Endothelial cell of umbilical vein (primary cell): ENCODE measurements around the gene TOPAZ1. TPM values are rescaled to one million over a fixed set of nuclear protein-coding genes. Genes with fewer than 3 reads are reported as not detected.

Source experiments
- BruUV-seq: library from RNA; stranded (reverse); fragments of 400-500 nt; replicated peaks from 2 replicates; lab custom pipeline; 2021; lab: Mats Ljungman, UMichigan
- CTCF ChIA-PET: fragments of 300-600, 350-600 bp; sonication (Branson Sonifier 250); formaldehyde crosslinking; loops from one replicate; lab custom pipeline; 2021; ENCODE audit warnings: antibody characterized with exemption, inconsistent platforms; lab: Charles Lee
- POLR2A ChIA-PET: fragments of 300-600, 350-600 bp; sonication (Branson Sonifier 250); formaldehyde crosslinking; loops from one replicate; lab custom pipeline; 2021; ENCODE audit warnings: antibody characterized with exemption, inconsistent platforms; lab: Charles Lee
- DNase-seq: peaks from one replicate; pipeline ENCODE4 v3.0.0-alpha.2; 2011; ENCODE audit warnings: low read depth, low spot score
- FAIRE-seq: peaks from 2 replicates; lab custom pipeline; 2011; peaks lifted over from hg19 to GRCh38; lab: Jason Lieb, UNC
- H2AFZ ChIP-seq: 2 replicates; pipeline ENCODE4 v1.6.0; 2012; ENCODE audit warnings: low read depth, low read length, control low read depth, inconsistent platforms
- H3K27ac ChIP-seq: 2 replicates; pipeline ENCODE4 v1.5.1; 2011; ENCODE audit warnings: low read depth, mild to moderate bottlenecking, control low read depth, low read length, moderate library complexity; ENCODE audit not compliant: insufficient read depth
- H3K27me3 ChIP-seq, 2 experiments: 2 replicates each; pipeline versions ENCODE4 v1.6.0 to v1.6.1; 2011; ENCODE audit warnings: low read length in 2 of 2, mixed read lengths in 1 of 2; ENCODE audit not compliant: control insufficient read depth in 2 of 2, insufficient read depth in 2 of 2
- H3K36me3 ChIP-seq, 2 experiments: 2 replicates in 1 of 2; 3 replicates in 1 of 2; pipeline ENCODE4 v1.5.1; 2011; ENCODE audit warnings: low read length in 2 of 2, mild to moderate bottlenecking in 1 of 2, moderate library complexity in 1 of 2; ENCODE audit not compliant: control insufficient read depth in 2 of 2, insufficient read depth in 2 of 2; ENCODE audit errors: extremely low read depth in 1 of 2
- H3K4me1 ChIP-seq: 3 replicates; pipeline ENCODE4 v1.5.1; 2011; ENCODE audit warnings: mild to moderate bottlenecking, low read length; ENCODE audit not compliant: control insufficient read depth, insufficient read depth; ENCODE audit errors: extremely low read depth
- H3K4me2 ChIP-seq: 2 replicates; pipeline ENCODE4 v1.6.1; 2011; ENCODE audit warnings: low read length, control low read depth, mixed read lengths; ENCODE audit not compliant: insufficient read depth
- H3K4me3 ChIP-seq, 3 experiments: fragments of 200-600 bp in 1 of 3; sonication (generic), shearing (Covaris generic) in 1 of 3; replicated peaks in 1 of 3; 2 replicates each; pipeline ENCODE4 v1.5.1; 2011 to 2016; ENCODE audit warnings: control low read depth in 3 of 3, low read length in 3 of 3, mild to moderate bottlenecking in 2 of 3, inconsistent platforms in 1 of 3, low read depth in 1 of 3, moderate library complexity in 1 of 3; ENCODE audit not compliant: insufficient read depth in 1 of 3
- H3K79me2 ChIP-seq: 2 replicates; pipeline ENCODE4 v1.6.0; 2012; ENCODE audit warnings: low read length, inconsistent platforms; ENCODE audit not compliant: control insufficient read depth, insufficient read depth
- H3K9ac ChIP-seq: replicated peaks from 2 replicates; pipeline ENCODE3; 2011; ENCODE audit warnings: low read length, control low read depth; ENCODE audit not compliant: insufficient read depth; ENCODE audit errors: extremely low read depth
- H3K9me1 ChIP-seq: replicated peaks from 3 replicates; pipeline ENCODE4 v1.6.0; 2011; ENCODE audit warnings: mild to moderate bottlenecking, low read length; ENCODE audit not compliant: control insufficient read depth, insufficient read depth; ENCODE audit errors: extremely low read depth
- H3K9me3 ChIP-seq: replicated peaks from 2 replicates; pipeline ENCODE4 v1.5.1; 2012; ENCODE audit warnings: low read length, inconsistent platforms; ENCODE audit not compliant: control insufficient read depth, insufficient read depth
- H4K20me1 ChIP-seq: replicated peaks from 2 replicates; pipeline ENCODE3; 2011; ENCODE audit warnings: mild to moderate bottlenecking, low read length; ENCODE audit not compliant: control insufficient read depth, insufficient read depth; ENCODE audit errors: extremely low read depth
- EZH2 ChIP-seq: IDR thresholded peaks from 2 replicates; pipeline ENCODE4 v1.6.1; 2012; ENCODE audit warnings: borderline replicate concordance, low read depth, mild to moderate bottlenecking, moderate library complexity, low read length, inconsistent platforms; ENCODE audit not compliant: severe bottlenecking
- FOS ChIP-seq: IDR thresholded peaks from 2 replicates; pipeline ENCODE4 v1.6.1; 2011; ENCODE audit warnings: mild to moderate bottlenecking, low read length, moderate library complexity, borderline replicate concordance; ENCODE audit not compliant: insufficient read depth
- GATA2 ChIP-seq: IDR thresholded peaks from 2 replicates; pipeline ENCODE4 v1.7.0; 2011; ENCODE audit warnings: low read depth, mild to moderate bottlenecking, moderate library complexity, mixed read lengths, low read length; ENCODE audit not compliant: insufficient read length, insufficient read depth
- JUN ChIP-seq: IDR thresholded peaks from 2 replicates; pipeline ENCODE4 v1.6.1; 2011; ENCODE audit warnings: borderline replicate concordance, low read depth; ENCODE audit not compliant: insufficient read length, insufficient read depth
- MAX ChIP-seq: IDR thresholded peaks from 2 replicates; pipeline ENCODE4 v1.6.1; 2011; ENCODE audit not compliant: insufficient read depth, insufficient read length
- MYC ChIP-seq: IDR thresholded peaks from one replicate; pipeline ENCODE4 v1.6.1; 2011; ENCODE audit warnings: mild to moderate bottlenecking, low read depth, low read length
- POLR2A ChIP-seq: IDR thresholded peaks from 2 replicates; pipeline ENCODE4 v1.6.1; 2012; ENCODE audit warnings: low read depth, mild to moderate bottlenecking, control low read depth, low read length
- POLR2AphosphoS5 ChIP-seq: IDR thresholded peaks from 2 replicates; pipeline ENCODE4 v1.6.1; 2012; ENCODE audit warnings: low read depth, mild to moderate bottlenecking, control low read depth, low read length, moderate library complexity; ENCODE audit not compliant: insufficient read depth
- dilution Hi-C: fragments of 300-500 bp; cut with MboI; formaldehyde crosslinking; loops from one replicate; pipeline ENCODE4 v1.15.0; 2019; ENCODE audit warnings: low sequenced_read_pairs; ENCODE audit not compliant: extremely low pct_ligation_motif_present
- intact Hi-C: fragments of 100-400 bp; cut with micrococcal nuclease; formaldehyde crosslinking; loops from one replicate; pipeline ENCODE4 v1.10.0; 2022
- polyA plus RNA-seq, 4 experiments: library from polyadenylated mRNA; depleted of rRNA in 3 of 4; stranded (reverse) in 3 of 4; unstranded in 1 of 4; fragments of >200 nt; gene quantifications; 2 replicates each; pipeline versions ENCODE4 v1.2.1 to v1.2.3, GENCODE V29; 2011 to 2012; ENCODE audit warnings: missing spikeins in 1 of 4
- total RNA-seq: library from RNA; stranded (reverse); gene quantifications from 2 replicates; pipeline ENCODE4 v1.2.3, GENCODE V29; 2021
- TF ChIP-seq, protein P1 (sequence below), 2 donors: IDR thresholded peaks; 1 replicate in 1 of 2; 2 replicates in 1 of 2; pipeline ENCODE4 v1.5.1; 2011; ENCODE audit warnings: low read length in 2 of 2, mild to moderate bottlenecking in 2 of 2, moderate library complexity in 2 of 2, control low read depth in 1 of 2, inconsistent platforms in 1 of 2, low read depth in 1 of 2; ENCODE audit not compliant: insufficient read depth in 1 of 2; ENCODE audit errors: extremely low read depth in 1 of 2

Gene TOPAZ1
- total and polyA plus RNA-seq, 2 donors (not counting 3 experiments of a cell fraction or from before 2014, with no cell fraction given): not detected

- CTCF ChIA-PET: interaction anchor here (1.0 to 2.8 kb wide), 9 partner anchors 9 to 86 kb away, joined by 3 to 31 read pairs (median 8); partner anchors contain the start of gene TCAIM
- BruUV-seq: no TSS peak
- dilution Hi-C loops: no loop called here
- Histone ChIP-seq H2AFZ (no peak overlapping the region), H4K20me1 (no peaks in the 10 kb centered on the region), H3K9me1 (no peaks in the 10 kb centered on the region), H3K27ac (no peak overlapping the region), H3K9me3 (no peaks in the 10 kb centered on the region), H3K36me3 (no peaks in the 10 kb centered on the region), H3K4me3 (no peak overlapping the region), H3K9ac (no peak overlapping the region), H3K79me2 (no peaks in the 10 kb centered on the region), H3K27me3 (no peaks in the 10 kb centered on the region), H3K4me2 (peak overlapping the region; percentile 0), H3K4me1 (peaks cover 10% of the 10 kb centered on the region)
- DNase-seq: peak; percentile 93
- peak; percentile 54 for TF ChIP-seq POLR2AphosphoS5
- no peak for TF ChIP-seq FOS
- TF ChIP-seq, protein P1, sequence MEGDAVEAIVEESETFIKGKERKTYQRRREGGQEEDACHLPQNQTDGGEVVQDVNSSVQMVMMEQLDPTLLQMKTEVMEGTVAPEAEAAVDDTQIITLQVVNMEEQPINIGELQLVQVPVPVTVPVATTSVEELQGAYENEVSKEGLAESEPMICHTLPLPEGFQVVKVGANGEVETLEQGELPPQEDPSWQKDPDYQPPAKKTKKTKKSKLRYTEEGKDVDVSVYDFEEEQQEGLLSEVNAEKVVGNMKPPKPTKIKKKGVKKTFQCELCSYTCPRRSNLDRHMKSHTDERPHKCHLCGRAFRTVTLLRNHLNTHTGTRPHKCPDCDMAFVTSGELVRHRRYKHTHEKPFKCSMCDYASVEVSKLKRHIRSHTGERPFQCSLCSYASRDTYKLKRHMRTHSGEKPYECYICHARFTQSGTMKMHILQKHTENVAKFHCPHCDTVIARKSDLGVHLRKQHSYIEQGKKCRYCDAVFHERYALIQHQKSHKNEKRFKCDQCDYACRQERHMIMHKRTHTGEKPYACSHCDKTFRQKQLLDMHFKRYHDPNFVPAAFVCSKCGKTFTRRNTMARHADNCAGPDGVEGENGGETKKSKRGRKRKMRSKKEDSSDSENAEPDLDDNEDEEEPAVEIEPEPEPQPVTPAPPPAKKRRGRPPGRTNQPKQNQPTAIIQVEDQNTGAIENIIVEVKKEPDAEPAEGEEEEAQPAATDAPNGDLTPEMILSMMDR (IDR thresholded peaks at IDR 0.05; ENCODE audit: extremely low read depth in 1 of 2, insufficient read depth in 1 of 2, low read depth in 1 of 2, low read length in 2 of 2): peak in 1 of 2 donors; percentile 18
- no peak for TF ChIP-seq MAX
- TF ChIP-seq EZH2: no peak
- no peak for TF ChIP-seq JUN
- no peak for TF ChIP-seq POLR2A
- no peak for TF ChIP-seq MYC
- TF ChIP-seq GATA2: peak; percentile 35
- FAIRE-seq: peak; percentile 79
- POLR2A ChIA-PET: no interaction called here
- intact Hi-C loops: no loop called here
Measured at GRCh38 chr3:44252332-44252959, 10.8 kb downstream of the TOPAZ1 start.
